Aorta (tissue), 5 donors: Measurements from ENCODE around the gene EPN3. TPM values are rescaled to one million over a fixed set of nuclear protein-coding genes. Genes with fewer than 3 reads are reported as not detected.

ENCODE experiments used
- ATAC-seq: fragments of 200-7000 bp; cut with Tn5 transposase; one replicate; pipeline ENCODE4 v1.9.1; 2022; ENCODE audit warnings: moderate library complexity; ENCODE audit not compliant: low FRiP score
- DNase-seq, 2 donors: peaks; one replicate each; pipeline ENCODE4 v3.0.0-alpha.2; 2020
- H3K27ac ChIP-seq, 2 donors: one replicate each; pipeline ENCODE4 v1.5.1; 2013; ENCODE audit warnings: low read length in 2 of 2, mild to moderate bottlenecking in 2 of 2, moderate library complexity in 2 of 2, control low read depth in 1 of 2, inconsistent platforms in 1 of 2, low read depth in 1 of 2
- H3K27me3 ChIP-seq, 2 donors: one replicate each; pipeline ENCODE4 v1.6.1; 2013; ENCODE audit warnings: control low read depth in 1 of 2, low read length in 1 of 2, mild to moderate bottlenecking in 1 of 2, moderate library complexity in 1 of 2; ENCODE audit not compliant: insufficient read depth in 2 of 2, control insufficient read depth in 1 of 2
- H3K36me3 ChIP-seq, 2 donors: one replicate each; pipeline ENCODE4 v1.6.1; 2013; ENCODE audit warnings: control low read depth in 1 of 2, low read length in 1 of 2, mild to moderate bottlenecking in 1 of 2; ENCODE audit not compliant: insufficient read depth in 2 of 2, control insufficient read depth in 1 of 2
- H3K4me1 ChIP-seq, 2 donors: one replicate each; pipeline ENCODE4 v1.6.1; 2013; ENCODE audit warnings: low read length in 2 of 2, control low read depth in 1 of 2, mild to moderate bottlenecking in 1 of 2, moderate library complexity in 1 of 2; ENCODE audit not compliant: insufficient read depth in 2 of 2, control insufficient read depth in 1 of 2
- H3K4me3 ChIP-seq, 2 donors: one replicate each; pipeline ENCODE4 v1.5.1; 2013; ENCODE audit warnings: low read length in 2 of 2, control low read depth in 1 of 2, mild to moderate bottlenecking in 1 of 2
- H3K9me3 ChIP-seq: one replicate; pipeline ENCODE4 v1.6.1; 2013; ENCODE audit warnings: mild to moderate bottlenecking, low read length; ENCODE audit not compliant: control insufficient read depth
- WGBS, 2 donors: extraction: QIAGEN DNeasy Blood & Tissue Kit; methylation state at CpG; one replicate each; pipeline ENCODE4 v1.1.7; 2013; 5-methylcytosine and 5-hydroxymethylcytosine counted together
- intact Hi-C, 2 donors: fragments of 100-400 bp; cut with DNase I; formaldehyde crosslinking; loops; one replicate each; pipeline versions ENCODE4 v1.14.2 to v1.15.0; 2022
- polyA plus RNA-seq, 2 donors: library from polyadenylated mRNA; stranded (reverse); fragments of 200-250 nt; gene quantifications; one replicate each; pipeline ENCODE4 v1.2.3, GENCODE V29; 2013
- total RNA-seq, 2 donors: library from RNA; stranded (reverse); fragmentation: NEBNext Ultra II Directional; extraction: Animal tissue kit (Norgen Biotek cat#: 25700); gene quantifications; one replicate each; pipeline ENCODE4 v1.2.1, GENCODE V29; 2021
- donor health status: healthy with polysubstance abuse.
- donor health status: Bipolar disorder and iron deficiency.
- donor health status: DM: no; HTN: no; CAD: no.
- donor health status: DM: no; HTN: no; CAD: no.
- donor health status: DM: yes; HTN: yes; CAD: no.

The EPN3 gene
- total and polyA plus RNA-seq, 4 donors: 1.5 to 1.9 TPM; not detected in 2

GRCh38 chr17:50535407-50535806 lies 2.9 kb downstream of the EPN3 start:
- intact Hi-C loops: no loop called here
- no peak overlapping the region for H3K4me3 ChIP-seq
- WGBS, 2 donors: 78 to 79% methylated on average over 7 of the region's 7 CpGs
- DNase-seq: no peak
- no peaks in the 10 kb centered on the region for H3K9me3 ChIP-seq
- H3K4me1 ChIP-seq: no peaks in the 10 kb centered on the region
- no peak overlapping the region for H3K27ac ChIP-seq
- no peak for ATAC-seq
- H3K27me3 ChIP-seq: peaks cover 0 to 2% of the 10 kb centered on the region in 2 donors
- H3K36me3 ChIP-seq: no peaks in the 10 kb centered on the region

- Histone ChIP-seq H3K36me3 (no peaks in the 10 kb centered on the region), H3K4me3 (no peak overlapping the region), H3K27me3 (no peaks in the 10 kb centered on the region), H3K4me1 (no peaks in the 10 kb centered on the region), H3K27ac (no peak overlapping the region), H3K9me3 (no peaks in the 10 kb centered on the region)
- intact Hi-C loops: no loop called here
- WGBS, 2 donors: 94 to 97% methylated on average over 45 of the region's 45 CpGs
- ATAC-seq (no peak), DNase-seq (no peak)
Measured at GRCh38 chr17:50536683-50537646, 4.4 kb downstream of the EPN3 start.

- WGBS, 2 donors: 90 to 92% methylated on average over 18 to 20 of the region's 20 CpGs
- intact Hi-C loops: no loop called here
- Histone ChIP-seq H3K4me3 (no peak overlapping the region), H3K27me3 (no peaks in the 10 kb centered on the region), H3K36me3 (no peaks in the 10 kb centered on the region), H3K4me1 (no peaks in the 10 kb centered on the region), H3K27ac (no peak overlapping the region), H3K9me3 (no peaks in the 10 kb centered on the region)
- ATAC-seq: no peak
- no peak for DNase-seq
Measured at GRCh38 chr17:50537721-50538548, 5.4 kb downstream of the EPN3 start.

- ATAC-seq (no peak), DNase-seq (no peak)
- H3K9me3 ChIP-seq: no peaks in the 10 kb centered on the region
- no peaks in the 10 kb centered on the region for H3K27me3 ChIP-seq
- H3K27ac ChIP-seq: no peak overlapping the region
- WGBS, 2 donors: 82 to 85% methylated on average over 19 to 20 of the region's 20 CpGs
- H3K4me1 ChIP-seq: no peaks in the 10 kb centered on the region
- H3K36me3 ChIP-seq: no peaks in the 10 kb centered on the region
- no peak overlapping the region for H3K4me3 ChIP-seq
- intact Hi-C loops: no loop called here
Measured at GRCh38 chr17:50538549-50539410, 6.2 kb downstream of the EPN3 start.

GRCh38 chr17:50539762-50540559 lies 7.4 kb downstream of the EPN3 start:
- Histone ChIP-seq H3K27me3 (no peaks in the 10 kb centered on the region), H3K4me1 (no peaks in the 10 kb centered on the region), H3K9me3 (no peaks in the 10 kb centered on the region), H3K36me3 (no peaks in the 10 kb centered on the region), H3K27ac (no peak overlapping the region), H3K4me3 (no peak overlapping the region)
- intact Hi-C loops: loop anchor here (5.0 to 10.0 kb wide), 2 partner anchors 58 to 405 kb away; no protein-coding TSS in a partner anchor
- WGBS, 2 donors: 78 to 83% methylated on average over 15 of the region's 15 CpGs
- ATAC-seq (no peak), DNase-seq (no peak)

GRCh38 chr17:50540560-50541401 lies 8.2 kb downstream of the EPN3 start:
- Histone ChIP-seq H3K4me3 (no peak overlapping the region), H3K9me3 (no peaks in the 10 kb centered on the region), H3K36me3 (no peaks in the 10 kb centered on the region), H3K27ac (no peak overlapping the region), H3K4me1 (no peaks in the 10 kb centered on the region), H3K27me3 (no peaks in the 10 kb centered on the region)
- DNase-seq: no peak
- ATAC-seq: no peak
- WGBS, 2 donors: 94 to 95% methylated on average over 11 of the region's 11 CpGs
- intact Hi-C loops: loop anchor here (5.0 to 10.0 kb wide), 2 partner anchors 58 to 404 kb away; no protein-coding TSS in a partner anchor

- Histone ChIP-seq H3K4me1 (no peaks in the 10 kb centered on the region), H3K27me3 (no peaks in the 10 kb centered on the region), H3K36me3 (no peaks in the 10 kb centered on the region), H3K4me3 (peak overlapping the region in 1 of 2 donors; percentile 40), H3K9me3 (no peaks in the 10 kb centered on the region), H3K27ac (no peak overlapping the region)
- ATAC-seq (no peak), DNase-seq (no peak)
- intact Hi-C loops: loop anchor here (5.0 to 10.0 kb wide), 2 partner anchors 59 to 403 kb away; no protein-coding TSS in a partner anchor
- 57 to 74% methylated on average over 9 of the region's 9 CpGs for WGBS, 2 donors
Measured at GRCh38 chr17:50541402-50541715, 8.8 kb downstream of the EPN3 start.
